Keratinocyte (primary cell): ENCODE results near the gene MEF2A. TPM values are rescaled to one million over a fixed set of nuclear protein-coding genes. Genes with fewer than 3 reads are reported as not detected.

Experiments
- DNase-seq: peaks from one replicate; pipeline ENCODE4 v3.0.0-alpha.2; 2011; ENCODE audit warnings: low read depth, missing footprints, low spot score
- FAIRE-seq: peaks from 2 replicates; lab custom pipeline; 2011; peaks lifted over from hg19 to GRCh38; lab: Jason Lieb, UNC
- H2AFZ ChIP-seq: 2 replicates; pipeline ENCODE4 v1.6.0; 2012; ENCODE audit warnings: low read length, control low read depth, inconsistent platforms; ENCODE audit not compliant: control insufficient read depth
- H3K27ac ChIP-seq: 2 replicates; pipeline ENCODE4 v1.5.1; 2011; ENCODE audit warnings: low read length; ENCODE audit not compliant: control insufficient read depth, insufficient read depth
- H3K27me3 ChIP-seq: 3 replicates; pipeline ENCODE4 v1.6.0; 2011; ENCODE audit warnings: low read length; ENCODE audit not compliant: control insufficient read depth, insufficient read depth; ENCODE audit errors: extremely low read depth
- H3K36me3 ChIP-seq, 2 experiments: 2 replicates in 1 of 2; 3 replicates in 1 of 2; pipeline ENCODE4 v1.5.1; 2011; ENCODE audit warnings: low read length in 2 of 2, mild to moderate bottlenecking in 1 of 2; ENCODE audit not compliant: control insufficient read depth in 2 of 2, insufficient read depth in 2 of 2; ENCODE audit errors: extremely low read depth in 1 of 2
- H3K4me1 ChIP-seq: 3 replicates; pipeline ENCODE4 v1.5.1; 2011; ENCODE audit warnings: low read length; ENCODE audit not compliant: control insufficient read depth, insufficient read depth; ENCODE audit errors: extremely low read depth
- H3K4me2 ChIP-seq: 3 replicates; pipeline ENCODE4 v1.6.0; 2011; ENCODE audit warnings: low read depth, low read length; ENCODE audit not compliant: control insufficient read depth, insufficient read depth; ENCODE audit errors: extremely low read depth
- H3K4me3 ChIP-seq, 3 experiments: fragments of 200-600 bp in 1 of 3; sonication (generic) in 1 of 3; 2 replicates in 2 of 3; 3 replicates in 1 of 3; pipeline ENCODE4 v1.5.1; 2011 to 2016; ENCODE audit warnings: low read length in 3 of 3, mild to moderate bottlenecking in 3 of 3, control low read depth in 2 of 3, inconsistent platforms in 1 of 3, low read depth in 1 of 3, mixed read lengths in 1 of 3, mixed run types in 1 of 3, moderate library complexity in 1 of 3; ENCODE audit not compliant: control insufficient read depth in 2 of 3, insufficient read depth in 2 of 3; ENCODE audit errors: extremely low read depth in 1 of 3
- H3K79me2 ChIP-seq: 2 replicates; pipeline ENCODE4 v1.6.0; 2012; ENCODE audit warnings: low read length; ENCODE audit not compliant: control insufficient read depth, insufficient read depth
- H3K9ac ChIP-seq: 3 replicates; pipeline ENCODE4 v1.6.0; 2011; ENCODE audit warnings: low read length; ENCODE audit not compliant: control insufficient read depth, insufficient read depth; ENCODE audit errors: extremely low read depth
- H3K9me1 ChIP-seq: 3 replicates; pipeline ENCODE4 v1.6.0; 2011; ENCODE audit warnings: low read length; ENCODE audit not compliant: control insufficient read depth, insufficient read depth; ENCODE audit errors: extremely low read depth
- H3K9me3 ChIP-seq: 2 replicates; pipeline ENCODE4 v1.5.1; 2012; ENCODE audit warnings: low read depth, low read length; ENCODE audit not compliant: control insufficient read depth
- H4K20me1 ChIP-seq: 3 replicates; pipeline ENCODE4 v1.6.0; 2011; ENCODE audit warnings: low read length; ENCODE audit not compliant: control insufficient read depth, insufficient read depth; ENCODE audit errors: extremely low read depth
- CTCF ChIP-seq, 3 experiments: IDR thresholded peaks in 1 of 3; conservative IDR thresholded peaks in 1 of 3; optimal IDR thresholded peaks in 1 of 3; 2 replicates in 2 of 3; 3 replicates in 1 of 3; pipeline versions ENCODE3 to v1.5.1; 2011; ENCODE audit warnings: low read length in 3 of 3, mild to moderate bottlenecking in 3 of 3, moderate library complexity in 2 of 3, control low read depth in 1 of 3, inconsistent platforms in 1 of 3; ENCODE audit not compliant: insufficient read depth in 2 of 3; ENCODE audit errors: extremely low read depth in 1 of 3
- EZH2 ChIP-seq: IDR thresholded peaks from one replicate; pipeline ENCODE4 v1.6.1; 2012; ENCODE audit warnings: inconsistent platforms, mild to moderate bottlenecking, low read length, moderate library complexity
- dilution Hi-C: fragments of 300-500 bp; cut with MboI; formaldehyde crosslinking; loops from one replicate; pipeline ENCODE4 v1.7.0; 2020; ENCODE audit warnings: low sequenced_read_pairs; ENCODE audit not compliant: extremely low pct_ligation_motif_present
- polyA plus RNA-seq, 5 experiments: library from polyadenylated mRNA; depleted of rRNA in 3 of 5; stranded (reverse) in 3 of 5; stranded (forward) in 1 of 5; unstranded in 1 of 5; fragments of >200 nt; gene quantifications; 1 replicate in 1 of 5; 2 replicates in 3 of 5; 3 replicates in 1 of 5; pipeline versions ENCODE4 v1.2.1 to v1.2.3, GENCODE V29; 2011 to 2012; ENCODE audit warnings: missing spikeins in 2 of 5, low read depth in 1 of 5, low replicate concordance in 1 of 5

The MEF2A gene
- polyA plus RNA-seq, 1 donor (not counting 4 experiments of a cell fraction or from before 2014, with no cell fraction given) = 27.4 TPM

- peaks cover 0 to 6% of the 10 kb centered on the region in 2 experiments for H3K36me3 ChIP-seq
These were observed 103.5 kb downstream of the MEF2A start for GRCh38 chr15:99669250-99669649.

GRCh38 chr15:99671926-99672635 is 106.3 kb downstream of the MEF2A start:
- H3K9ac ChIP-seq = no peak overlapping the region
- no peaks in the 10 kb centered on the region for H3K79me2 ChIP-seq
- no peak overlapping the region for H3K27ac ChIP-seq
- TF ChIP-seq CTCF (optimal IDR thresholded peaks at IDR 0.05 in 1 of 3, IDR thresholded peaks at IDR 0.05 in 1 of 3, conservative IDR thresholded peaks at IDR 0.05 in 1 of 3; ENCODE audit: extremely low read depth in 1 of 3, insufficient read depth in 2 of 3, low read length in 3 of 3) (no peak), EZH2 (no peak)
- no peaks in the 10 kb centered on the region for H3K9me1 ChIP-seq
- no peaks in the 10 kb centered on the region for H4K20me1 ChIP-seq
- H3K4me3 ChIP-seq = no peak overlapping the region
- dilution Hi-C loops = no loop called here
- peaks cover 5 to 9% of the 10 kb centered on the region in 2 experiments for H3K36me3 ChIP-seq
- DNase-seq = no peak
- H3K9me3 ChIP-seq = no peaks in the 10 kb centered on the region
- H2AFZ ChIP-seq = no peak overlapping the region
- FAIRE-seq = no peak
- H3K27me3 ChIP-seq = no peaks in the 10 kb centered on the region
- no peak overlapping the region for H3K4me2 ChIP-seq
- no peaks in the 10 kb centered on the region for H3K4me1 ChIP-seq

More at GRCh38 chr15:99669250-99669649, 103.5 kb downstream of the MEF2A start:
- no peak overlapping the region for H3K9ac ChIP-seq
- H4K20me1 ChIP-seq = no peaks in the 10 kb centered on the region
- no peak overlapping the region for H3K27ac ChIP-seq
- no peak overlapping the region for H3K4me2 ChIP-seq
- dilution Hi-C loops = no loop called here
- no peak overlapping the region for H3K4me3 ChIP-seq
- no peaks in the 10 kb centered on the region for H3K4me1 ChIP-seq
- no peaks in the 10 kb centered on the region for H3K27me3 ChIP-seq
- FAIRE-seq (no peak), DNase-seq (no peak)
- H3K79me2 ChIP-seq = no peaks in the 10 kb centered on the region
- no peaks in the 10 kb centered on the region for H3K9me3 ChIP-seq
- no peak overlapping the region for H2AFZ ChIP-seq
- TF ChIP-seq CTCF (optimal IDR thresholded peaks at IDR 0.05 in 1 of 3, IDR thresholded peaks at IDR 0.05 in 1 of 3, conservative IDR thresholded peaks at IDR 0.05 in 1 of 3; ENCODE audit: extremely low read depth in 1 of 3, insufficient read depth in 2 of 3, low read length in 3 of 3) (no peak), EZH2 (no peak)
- H3K9me1 ChIP-seq = no peaks in the 10 kb centered on the region
